Activated CD4-positive, CD25-positive, alpha-beta regulatory T cell (primary cell): ENCODE data around the gene LRP1B.
"Not testable (repeated sequence)": the region's sequence is repeated elsewhere in the genome, so short reads cannot be mapped to it uniquely, and the experiment has no call there.

Source experiments
- DNase-seq, 4 experiments: peaks; one replicate each; lab custom pipeline; 2025; lab: John Stamatoyannopoulos, UW

LRP1B gene

DNA sequence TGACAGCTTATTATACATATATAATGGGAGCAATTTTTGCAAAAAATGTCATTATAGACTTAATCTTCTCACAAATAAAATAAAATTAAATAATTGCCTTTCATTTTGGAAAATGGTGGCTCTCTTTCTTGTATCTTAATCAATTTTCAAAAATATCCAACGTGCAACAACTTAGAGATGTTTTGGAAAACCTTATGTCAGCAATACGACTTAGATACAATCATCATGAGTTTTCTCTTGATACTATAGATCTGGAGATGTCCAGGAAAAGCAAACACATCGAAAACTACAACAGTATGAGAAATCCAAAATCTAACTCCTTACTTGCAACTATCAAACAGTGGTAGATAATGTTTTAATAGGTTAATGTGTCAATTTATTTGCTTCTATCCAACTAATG is 1529.0 kb downstream of the LRP1B start:
- DNase-seq = no peak

DNA sequence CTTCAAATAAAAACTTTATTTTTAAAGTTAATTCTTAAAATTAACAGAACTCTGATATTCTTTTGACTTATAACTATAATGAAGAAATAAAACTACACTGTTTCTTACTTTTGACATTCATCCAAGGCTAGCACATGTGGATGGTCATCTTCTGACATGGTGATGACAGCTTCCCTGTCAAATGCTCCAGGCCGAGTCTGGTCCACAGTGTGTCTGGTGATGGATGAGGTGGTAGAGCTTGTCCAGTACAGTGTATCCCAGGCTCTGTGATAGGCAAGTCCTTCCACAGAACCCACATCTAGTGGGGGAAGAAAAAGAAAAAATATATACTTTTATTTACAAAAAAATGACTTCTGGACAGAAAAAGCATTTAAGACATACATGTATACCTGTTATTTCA is 1529.5 kb downstream of the LRP1B start:
- DNase-seq = no peak

GRCh38 chr2:140600116-140600515 is 1530.7 kb downstream of the LRP1B start:
- DNase-seq = no peak

- no peak for DNase-seq
These were observed 1533.0 kb downstream of the LRP1B start for GRCh38 chr2:140597836-140598235.

DNA sequence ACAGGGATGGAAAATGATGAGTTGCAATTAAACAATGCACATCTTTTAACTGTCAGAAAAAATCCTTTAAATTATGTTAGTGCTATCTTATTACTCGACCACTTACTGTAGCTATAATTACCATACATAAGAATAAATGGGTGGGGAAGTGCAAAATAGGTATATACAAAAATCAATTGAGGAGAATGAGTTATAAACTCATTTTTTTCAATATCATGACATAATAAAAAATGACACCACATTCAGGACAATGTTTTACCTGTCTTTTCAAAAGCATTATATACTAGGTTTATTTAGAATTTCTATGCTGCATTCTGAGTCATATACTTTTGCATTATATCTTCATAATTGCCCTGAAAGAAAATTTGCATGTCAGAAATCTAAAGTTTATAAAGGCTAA is 1533.6 kb downstream of the LRP1B start:
- no peak for DNase-seq

- DNase-seq = no peak
These were observed 1534.4 kb downstream of the LRP1B start for GRCh38 chr2:140596447-140596846.

DNA sequence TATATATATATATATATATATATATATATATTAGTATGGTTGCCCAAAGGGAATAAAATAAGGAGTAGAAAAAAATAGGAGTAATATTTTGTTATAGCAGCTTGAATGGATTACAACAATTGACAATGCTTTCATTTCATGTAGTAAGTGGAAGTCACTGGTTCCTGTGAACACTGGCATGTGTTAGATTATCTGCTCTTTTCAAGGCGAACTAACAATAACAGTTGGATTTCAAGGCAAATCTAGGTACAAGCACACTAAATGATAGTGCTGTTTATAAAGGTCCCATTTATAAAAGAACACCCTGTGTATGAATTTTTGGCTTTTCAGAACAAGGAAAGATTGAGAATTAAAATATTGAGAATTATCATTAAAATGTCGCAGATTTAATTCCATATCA is 1535.7 kb downstream of the LRP1B start:
- no peak for DNase-seq

DNA sequence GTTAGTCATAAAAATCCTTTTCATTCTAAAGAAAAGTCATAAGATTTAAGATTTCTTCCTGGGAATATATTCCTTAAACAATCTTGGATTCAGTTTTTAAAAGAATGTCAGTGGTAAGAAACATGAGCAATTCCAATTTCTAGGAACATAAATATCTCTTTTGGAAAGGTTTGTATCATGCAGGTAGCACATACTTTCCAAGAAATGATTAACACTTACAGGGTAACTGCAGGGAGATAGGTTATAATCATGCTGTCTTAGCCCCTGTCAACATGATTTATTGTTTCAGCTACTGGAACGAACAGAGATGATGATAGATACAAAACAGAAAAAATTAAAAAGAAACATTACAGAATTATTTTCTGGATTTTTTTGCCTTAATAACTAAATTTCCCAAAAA is 1537.7 kb downstream of the LRP1B start:
- DNase-seq = no peak

- DNase-seq = no peak
These were observed 1541.1 kb downstream of the LRP1B start for GRCh38 chr2:140589696-140590095.

- no peak for DNase-seq
These were observed 1541.5 kb downstream of the LRP1B start for GRCh38 chr2:140589273-140589672.

GRCh38 chr2:140586379-140586778 is 1544.4 kb downstream of the LRP1B start:
- DNase-seq = no peak

- no peak for DNase-seq
These were observed 1545.8 kb downstream of the LRP1B start for GRCh38 chr2:140585016-140585415.

DNA sequence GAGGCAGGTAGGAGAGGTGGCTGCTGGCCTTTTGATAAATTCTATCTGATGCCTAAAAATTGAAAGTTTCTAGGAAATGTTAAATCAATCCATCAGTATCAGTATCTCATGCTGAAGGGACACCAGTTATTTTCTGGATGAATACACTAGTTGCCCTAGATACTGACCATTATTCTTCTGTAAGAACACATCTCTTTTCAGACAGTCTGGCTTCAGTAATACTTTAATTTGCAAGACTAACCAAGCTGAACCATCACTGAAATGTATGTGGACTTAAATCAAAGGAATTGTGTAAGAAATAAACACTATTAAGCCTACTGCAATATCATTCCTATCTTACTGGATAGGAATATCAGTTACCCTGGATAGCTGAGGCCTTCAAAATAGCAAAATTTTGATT is 1546.3 kb downstream of the LRP1B start:
- no peak for DNase-seq

- no peak for DNase-seq
These were observed 1550.2 kb downstream of the LRP1B start for GRCh38 chr2:140580532-140581151.

- no peak for DNase-seq
These were observed 1553.4 kb downstream of the LRP1B start for GRCh38 chr2:140577453-140577852.

GRCh38 chr2:140567734-140568133 is 1563.1 kb downstream of the LRP1B start:
- no peak for DNase-seq

DNA sequence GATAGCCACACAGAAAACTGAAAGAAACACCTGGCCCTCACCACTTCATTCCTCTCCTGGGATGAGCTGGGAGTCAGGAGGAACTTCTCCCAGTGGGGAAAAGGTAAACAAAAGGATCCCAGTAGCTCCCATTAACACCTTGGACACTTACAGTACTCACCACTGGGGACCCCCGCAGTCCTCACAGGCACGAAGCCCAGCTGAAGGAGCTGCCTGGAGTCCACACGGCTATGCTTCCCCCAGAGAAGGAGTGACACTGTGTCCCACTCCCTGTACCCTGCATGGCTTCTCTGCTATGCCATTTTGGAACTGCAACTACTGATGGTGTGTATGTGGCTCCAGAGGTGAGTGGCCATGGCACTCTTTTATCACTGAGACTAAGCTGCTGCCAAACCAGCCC is 1565.1 kb downstream of the LRP1B start:
- no peak for DNase-seq

- DNase-seq = no peak
These were observed 1575.1 kb downstream of the LRP1B start for GRCh38 chr2:140555701-140556100.

- DNase-seq = no peak
These were observed 1578.2 kb downstream of the LRP1B start for GRCh38 chr2:140552634-140553033.

- no peak for DNase-seq
These were observed 1579.5 kb downstream of the LRP1B start for GRCh38 chr2:140551287-140551686.

- no peak for DNase-seq
These were observed 1580.0 kb downstream of the LRP1B start for GRCh38 chr2:140550821-140551220.

DNA sequence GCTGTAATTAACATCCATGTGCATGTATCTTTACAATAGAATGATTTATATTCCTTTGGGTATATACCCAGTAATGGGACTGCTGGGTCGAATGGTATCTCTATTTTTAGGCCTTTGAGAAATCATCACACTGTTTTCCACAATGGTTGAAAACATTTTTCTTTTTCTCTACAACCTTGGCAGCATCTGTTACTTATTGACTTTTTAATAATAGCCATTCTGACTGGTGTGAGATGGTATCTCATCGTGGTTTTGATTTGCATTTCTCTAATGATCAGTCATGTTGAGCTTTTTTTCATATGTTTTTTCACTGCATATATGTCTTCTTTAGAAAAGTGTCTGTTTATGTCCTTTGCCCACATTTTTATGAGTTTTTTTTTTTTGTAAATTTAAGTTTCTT is 1586.0 kb downstream of the LRP1B start:
- not testable (repeated sequence) for DNase-seq

- no peak for DNase-seq
These were observed 1588.2 kb downstream of the LRP1B start for GRCh38 chr2:140542627-140543026.

DNA sequence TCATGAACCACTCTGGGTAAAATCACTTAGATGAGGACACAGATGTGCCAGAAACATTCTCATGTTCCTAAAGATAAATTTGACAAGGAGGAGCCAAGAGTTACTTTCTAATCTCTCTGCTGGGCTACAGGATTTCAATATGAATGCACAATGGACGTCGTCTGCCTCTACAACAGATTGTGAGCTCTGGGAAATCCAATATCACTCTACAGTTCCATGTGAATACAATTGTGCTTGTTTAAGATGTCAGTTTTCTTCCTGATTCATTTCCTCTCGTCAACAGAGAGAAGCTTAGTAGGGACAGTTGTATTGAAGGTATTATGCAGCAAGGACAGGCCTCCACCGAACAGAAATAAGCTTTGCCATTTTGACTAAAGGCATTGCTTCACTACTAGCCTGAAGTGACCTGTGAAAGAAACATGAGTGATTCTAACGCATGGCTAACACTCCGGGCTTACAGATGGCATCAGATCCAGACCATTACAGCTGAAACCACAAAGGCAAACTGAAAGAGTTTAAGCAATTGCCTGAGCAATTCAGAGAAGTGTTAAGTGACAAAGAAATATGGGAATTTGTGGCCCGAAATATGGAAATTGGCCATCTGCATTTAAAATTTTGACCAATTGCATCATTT is 1591.5 kb downstream of the LRP1B start:
- no peak for DNase-seq
